T-helper 2 cell (primary cell): Measurements from ENCODE around the gene SMIM14.
"Not testable (repeated sequence)": the region's sequence is repeated elsewhere in the genome, so short reads cannot be mapped to it uniquely, and the experiment has no call there.

ENCODE experiments used
- DNase-seq, 5 experiments: peaks; one replicate each; pipeline versions ENCODE4 v3.0.0 to v3.0.0-alpha.2; 2012 to 2022

SMIM14 gene

GRCh38 chr4:39529534-39529933 lies 109.1 kb downstream of the SMIM14 start:
- DNase-seq = no peak

- DNase-seq = no peak
Measured at GRCh38 chr4:39528061-39528465, 110.6 kb downstream of the SMIM14 start.

DNA sequence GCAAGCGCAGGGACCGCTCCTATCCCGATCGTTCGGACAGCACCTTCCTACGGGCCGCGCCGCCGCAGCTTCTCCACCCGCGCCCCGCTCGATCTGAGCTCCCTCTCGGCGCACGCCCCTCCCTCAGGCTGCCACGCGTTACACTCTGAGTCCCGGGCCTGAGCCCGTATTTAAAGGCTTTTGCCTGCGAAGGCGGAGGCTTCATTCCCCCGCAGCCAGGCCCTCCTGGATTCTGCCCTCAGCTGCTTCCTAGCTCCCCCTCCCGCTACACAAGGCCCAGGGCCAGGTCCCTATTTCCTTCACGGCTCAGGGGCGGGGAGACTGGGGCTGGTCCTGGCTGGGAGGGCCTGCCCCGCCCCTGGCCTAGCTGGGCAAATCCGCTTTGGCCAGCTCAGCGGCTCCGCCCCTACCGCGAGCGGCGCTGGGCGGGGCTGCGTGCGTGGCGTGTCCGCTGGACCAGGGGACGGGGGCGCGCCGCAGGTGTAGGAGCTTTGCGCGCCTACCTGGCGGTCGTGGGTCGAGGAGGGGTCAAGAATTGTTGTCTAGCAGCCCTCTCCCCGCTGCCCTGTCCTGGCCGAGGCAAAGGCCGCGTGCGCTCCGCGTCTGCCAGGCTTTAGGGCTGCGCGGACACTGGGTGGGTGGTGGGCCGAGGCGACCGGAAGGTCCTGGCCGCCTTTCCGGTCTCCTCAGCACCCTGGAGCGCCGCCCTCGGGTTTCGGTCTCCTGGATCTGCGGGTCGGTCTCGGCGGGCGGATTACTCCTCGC lies 111.2 kb downstream of the SMIM14 start, which contains the start of gene UGDH:
TSS of gene UGDH (minus strand) at position 144 of the 765 bp plus-strand sequence. CDS start 5,927 bp downstream, outside the sequence.
- DNase-seq = peak; percentile 80 to 95 (median 85)

GRCh38 chr4:39526765-39527295 lies 111.8 kb downstream of the SMIM14 start:
- peak in 3 of 5 experiments; percentile 7 to 45 (median 18) for DNase-seq

DNA sequence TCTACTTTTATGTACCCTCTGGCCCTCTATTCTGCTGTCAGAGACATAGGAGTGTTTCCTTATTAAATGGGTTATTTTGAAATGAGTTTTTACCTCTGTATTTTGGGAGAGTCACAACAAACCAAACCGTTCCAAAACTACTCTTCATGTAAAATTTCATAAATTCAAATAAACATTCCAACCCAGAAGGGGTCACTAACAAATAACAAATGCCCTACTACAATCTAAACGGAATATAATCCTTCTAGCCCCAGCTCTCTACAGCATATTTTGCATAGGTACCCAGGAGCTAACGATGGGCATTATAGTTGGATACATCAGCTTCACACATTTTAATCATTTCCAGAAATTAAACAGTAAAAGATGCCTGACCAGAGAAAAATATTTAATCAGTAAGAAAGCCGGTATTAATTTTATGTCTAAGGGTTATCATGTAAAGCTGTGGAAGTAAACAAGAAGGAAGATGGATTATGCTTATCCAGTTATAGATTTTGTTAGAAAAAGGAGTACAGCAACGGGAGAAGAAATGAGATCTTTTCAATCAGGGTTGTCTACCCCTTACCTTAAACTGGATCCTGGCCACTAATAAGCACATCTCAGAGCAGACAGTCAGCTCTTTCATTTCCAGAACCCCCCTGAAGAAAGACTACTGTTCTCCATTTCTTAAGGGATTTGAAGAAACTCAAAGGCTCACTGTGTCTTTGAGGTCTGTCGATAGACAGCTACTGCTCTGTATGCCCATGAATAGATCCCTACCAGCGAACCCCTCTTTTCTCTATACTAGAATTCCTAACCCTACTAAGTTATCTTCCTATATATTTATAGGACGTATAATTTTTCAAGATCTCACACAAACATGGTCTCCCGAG lies 112.6 kb downstream of the SMIM14 start:
- DNase-seq = no peak

DNA sequence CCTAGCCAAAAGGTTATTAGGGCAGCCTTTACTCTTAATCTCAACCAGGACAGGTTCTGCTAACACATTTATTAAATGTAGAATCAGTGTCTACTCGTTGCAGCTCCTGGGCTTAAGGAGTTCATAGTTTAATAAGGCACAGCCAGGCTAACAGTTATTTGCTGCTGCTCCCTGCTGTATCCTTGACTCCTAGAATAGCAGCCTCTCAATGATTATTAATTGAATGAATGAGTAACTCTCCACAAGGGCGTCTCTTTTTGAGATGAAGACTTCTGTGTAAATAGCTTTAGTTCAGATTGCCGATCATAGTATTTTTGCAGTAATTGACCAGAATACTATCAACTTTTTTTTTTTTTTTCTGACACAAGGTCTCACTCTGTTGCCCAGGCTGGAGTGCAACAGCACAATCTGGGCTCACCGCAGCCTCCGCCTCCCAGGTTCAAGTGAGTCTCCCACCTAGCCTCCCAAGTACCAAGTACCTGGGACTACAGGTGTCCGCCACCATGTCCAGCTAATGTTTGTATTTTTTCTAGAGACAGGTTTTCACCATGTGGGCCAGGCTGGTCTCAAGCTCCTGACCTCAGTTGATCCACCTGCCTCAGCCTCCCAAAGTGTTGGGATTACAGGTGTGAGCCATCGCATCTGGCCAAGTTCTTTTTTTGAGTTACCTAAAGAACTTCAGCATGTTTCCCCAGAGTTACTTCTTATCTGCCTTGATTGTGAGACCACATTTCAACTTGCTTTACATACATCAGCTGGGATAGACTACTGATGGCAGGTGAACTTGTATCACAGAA lies 114.3 kb downstream of the SMIM14 start:
- DNase-seq = no peak

GRCh38 chr4:39522068-39522467 lies 116.6 kb downstream of the SMIM14 start:
- DNase-seq = no peak

- no peak for DNase-seq
Measured at GRCh38 chr4:39521253-39521919, 117.3 kb downstream of the SMIM14 start.

DNA sequence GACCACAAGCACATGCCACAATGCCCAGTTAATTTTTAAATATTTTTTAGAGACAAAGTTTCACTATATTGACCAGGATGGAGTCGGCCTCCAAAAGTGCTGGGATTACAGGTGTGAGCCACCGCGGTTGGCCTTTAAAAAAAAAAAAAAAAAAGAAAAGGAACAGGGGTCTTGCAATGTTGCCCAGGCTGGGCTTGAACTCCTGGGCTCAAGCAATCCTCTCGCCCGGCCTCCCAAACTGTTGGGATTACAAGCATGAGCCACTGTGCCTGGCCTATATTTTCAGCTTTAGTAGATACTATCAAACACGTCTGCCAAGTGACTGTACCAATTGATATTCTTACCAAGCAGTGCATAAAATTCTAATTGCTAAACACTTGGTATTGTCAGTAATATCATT lies 120.2 kb downstream of the SMIM14 start:
- no peak for DNase-seq

DNA sequence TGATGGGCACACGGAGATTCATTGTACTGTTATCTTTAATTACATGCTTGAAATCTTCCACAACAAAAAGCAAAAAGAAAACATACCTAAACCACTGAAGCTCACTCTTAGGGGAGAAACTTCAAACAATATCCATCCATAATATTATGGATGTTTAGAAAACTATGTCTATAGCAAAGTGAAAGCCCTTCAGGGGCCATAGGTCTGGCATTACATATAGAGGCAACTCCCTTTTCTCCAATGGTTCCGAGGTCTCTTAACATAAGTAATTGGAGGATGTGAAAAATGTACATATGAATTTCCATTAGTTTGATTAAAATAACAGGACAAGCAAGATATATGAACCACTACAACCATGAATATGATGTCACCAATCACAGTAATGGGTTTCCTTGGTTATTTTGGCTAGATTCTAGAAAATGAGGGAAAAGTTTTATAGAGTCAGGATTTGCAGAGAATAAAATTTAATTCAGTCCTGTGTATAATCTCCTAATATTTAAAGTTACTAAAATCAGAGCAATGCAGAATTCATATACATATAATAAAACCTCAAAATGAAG lies 122.2 kb downstream of the SMIM14 start:
- DNase-seq = no peak

- DNase-seq = not testable (repeated sequence)
Measured at GRCh38 chr4:39515669-39516401, 122.8 kb downstream of the SMIM14 start.

GRCh38 chr4:39514888-39515401 lies 123.7 kb downstream of the SMIM14 start:
- no peak for DNase-seq

- not testable (repeated sequence) for DNase-seq
Measured at GRCh38 chr4:39514266-39514665, 124.4 kb downstream of the SMIM14 start.

- no peak for DNase-seq
Measured at GRCh38 chr4:39510348-39510929, 128.2 kb downstream of the SMIM14 start.

GRCh38 chr4:39505581-39505980 lies 133.1 kb downstream of the SMIM14 start:
- no peak for DNase-seq

GRCh38 chr4:39504538-39504937 lies 134.1 kb downstream of the SMIM14 start:
- DNase-seq = no peak

- not testable (repeated sequence) for DNase-seq
Measured at GRCh38 chr4:39502664-39503035, 136.0 kb downstream of the SMIM14 start.

GRCh38 chr4:39502019-39502663 lies 136.5 kb downstream of the SMIM14 start:
- no peak for DNase-seq

DNA sequence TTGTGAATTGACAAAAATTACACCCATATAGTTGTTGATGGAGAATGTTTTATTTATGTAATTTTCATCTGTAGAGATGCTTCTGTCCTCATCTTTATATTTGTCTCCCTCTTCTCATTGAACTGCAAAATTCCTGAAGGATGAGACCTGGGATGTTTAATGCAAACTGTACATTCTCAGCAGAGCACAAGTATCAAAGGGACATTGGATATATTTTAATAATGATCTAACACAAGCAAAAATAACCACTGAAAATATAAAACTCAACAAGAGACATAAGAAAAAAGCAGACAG lies 140.0 kb downstream of the SMIM14 start:
- DNase-seq = no peak
